Right atrium auricular region (tissue), 2 donors: Measurements from ENCODE around the gene CLEC18B. TPM values are rescaled to one million over a fixed set of nuclear protein-coding genes. Genes with fewer than 3 reads are reported as not detected.
"Not testable (repeated sequence)": the region's sequence is repeated elsewhere in the genome, so short reads cannot be mapped to it uniquely, and the experiment has no call there.

ENCODE experiments used
- DNase-seq: peaks from one replicate; pipeline ENCODE4 v3.0.0-alpha.2; 2019; ENCODE audit warnings: low spot score
- H3K27ac ChIP-seq, 2 donors: fragments of 200-600 bp; sonication (generic); 1 replicate in 1 of 2; 2 replicates in 1 of 2; pipeline ENCODE4 v1.5.1; 2016 to 2019
- H3K27me3 ChIP-seq, 2 donors: fragments of 200-600 bp; sonication (generic); one replicate each; pipeline versions ENCODE4 v1.5.1 to v1.6.0; 2017 to 2019
- H3K36me3 ChIP-seq: fragments of 200-600 bp; sonication (generic); one replicate; pipeline ENCODE4 v1.5.1; 2016
- H3K4me1 ChIP-seq, 2 donors: fragments of 200-600 bp; sonication (generic); one replicate each; pipeline versions ENCODE4 v1.5.1 to v1.6.0; 2017 to 2019
- H3K4me3 ChIP-seq, 2 donors: fragments of 200-600 bp; sonication (generic); 1 replicate in 1 of 2; 2 replicates in 1 of 2; pipeline ENCODE4 v1.5.1; 2017 to 2019; ENCODE audit warnings: mild to moderate bottlenecking in 1 of 2, moderate library complexity in 1 of 2
- H3K9me3 ChIP-seq, 2 donors: fragments of 200-600 bp; sonication (generic); one replicate each; pipeline ENCODE4 v1.5.1; 2019
- total RNA-seq, 2 donors: library from RNA; depleted of rRNA; stranded (reverse); fragments of >200 nt; gene quantifications; one replicate each; pipeline ENCODE4 v1.1.0, GENCODE V29; 2016
- TF ChIP-seq, protein P1 (sequence below), 2 donors: fragments of 200-600 bp; sonication (generic); IDR thresholded peaks; one replicate each; pipeline ENCODE4 v1.5.1; 2019; ENCODE audit warnings: antibody characterized with exemption in 2 of 2

The CLEC18B gene
- total RNA-seq, 2 donors from 2014 or later = not detected

DNA sequence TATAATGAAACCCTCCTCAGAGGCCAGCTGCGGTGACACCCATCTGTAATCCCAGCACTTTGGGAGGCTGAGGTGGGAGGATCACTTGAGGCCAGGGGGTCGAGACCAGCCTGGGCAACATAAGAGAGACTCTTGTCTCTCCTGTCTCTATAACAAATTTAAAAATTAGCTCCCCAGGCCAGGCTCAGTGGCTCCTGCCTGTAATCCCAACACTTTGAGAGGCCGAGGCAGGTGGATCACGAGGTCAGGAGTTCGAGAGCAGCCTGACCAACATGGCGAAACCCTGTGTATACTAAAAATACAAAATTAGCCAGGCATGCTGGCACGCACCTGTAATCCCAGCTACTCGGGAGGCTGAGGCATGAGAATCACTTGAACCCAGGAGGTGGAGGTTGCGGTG, 27.1 kb downstream of the CLEC18B start:
- H3K27ac ChIP-seq, H3K27me3 ChIP-seq, H3K4me3 ChIP-seq, H3K9me3 ChIP-seq, DNase-seq, H3K36me3 ChIP-seq: not testable (repeated sequence)
- peaks cover 0 to 15% of the 10 kb centered on the region in 2 donors for H3K4me1 ChIP-seq

DNA sequence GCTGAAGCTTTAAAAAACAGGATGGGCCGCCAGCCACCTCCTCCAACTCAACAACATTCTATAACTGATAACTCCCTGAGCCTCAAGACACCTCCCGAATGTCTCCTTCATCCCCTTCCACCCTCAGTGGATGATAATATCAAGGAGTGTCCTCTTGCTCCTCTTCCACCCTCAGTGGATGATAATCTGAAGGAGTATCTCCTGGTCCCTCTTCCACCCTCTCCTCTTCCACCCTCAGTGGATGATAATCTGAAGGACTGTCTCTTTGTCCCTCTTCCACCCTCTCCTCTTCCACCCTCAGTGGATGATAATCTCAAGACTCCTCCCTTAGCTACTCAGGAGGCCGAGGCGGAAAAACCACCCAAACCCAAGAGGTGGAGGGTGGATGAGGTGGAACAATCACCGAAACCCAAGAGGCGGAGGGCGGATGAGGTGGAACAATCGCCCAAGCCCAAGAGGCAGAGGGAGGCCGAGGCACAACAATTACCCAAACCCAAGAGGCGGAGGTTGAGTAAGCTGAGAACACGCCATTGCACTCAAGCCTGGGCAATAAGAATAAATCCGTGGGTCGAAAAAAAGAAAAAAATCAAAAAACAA, 29.7 kb downstream of the CLEC18B start:
- H3K27me3 ChIP-seq, H3K4me1 ChIP-seq, DNase-seq, H3K36me3 ChIP-seq, H3K9me3 ChIP-seq, H3K4me3 ChIP-seq, H3K27ac ChIP-seq: not testable (repeated sequence)

DNA sequence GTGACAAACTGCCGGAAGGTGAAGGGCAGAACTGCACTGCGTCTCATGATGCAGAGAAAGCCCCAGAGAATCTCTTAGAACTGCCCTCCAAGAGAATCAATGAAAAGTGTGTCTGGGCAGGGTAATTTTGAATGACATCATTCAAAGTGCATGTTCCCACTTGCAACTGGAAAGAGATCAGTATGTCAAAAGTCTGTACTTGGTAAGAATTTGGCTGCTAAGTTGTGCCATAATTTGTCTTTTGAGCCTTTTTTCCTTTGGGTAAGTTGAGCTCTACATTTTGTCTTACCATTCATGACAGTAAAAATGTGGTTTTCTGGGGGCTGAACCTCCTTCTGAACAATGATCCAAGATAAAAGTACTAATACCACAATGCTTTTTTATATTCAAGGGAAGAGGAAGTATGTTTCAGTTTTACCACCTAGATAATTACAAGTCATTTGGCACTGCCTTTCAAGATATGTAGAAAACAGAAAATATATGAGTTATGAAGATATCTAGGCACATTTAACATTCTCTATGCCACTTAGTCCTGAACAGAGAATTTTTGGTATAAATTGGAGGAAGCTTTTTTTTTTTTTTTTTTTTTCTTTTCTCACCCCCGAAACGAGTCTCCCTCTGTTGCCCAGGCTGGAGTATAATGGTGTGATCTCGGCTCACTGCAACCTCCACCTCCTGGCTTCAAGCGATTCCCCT, 38.8 kb downstream of the CLEC18B start:
- H3K36me3 ChIP-seq, H3K4me3 ChIP-seq, H3K27me3 ChIP-seq, H3K4me1 ChIP-seq, H3K9me3 ChIP-seq, H3K27ac ChIP-seq, DNase-seq: not testable (repeated sequence)

DNA sequence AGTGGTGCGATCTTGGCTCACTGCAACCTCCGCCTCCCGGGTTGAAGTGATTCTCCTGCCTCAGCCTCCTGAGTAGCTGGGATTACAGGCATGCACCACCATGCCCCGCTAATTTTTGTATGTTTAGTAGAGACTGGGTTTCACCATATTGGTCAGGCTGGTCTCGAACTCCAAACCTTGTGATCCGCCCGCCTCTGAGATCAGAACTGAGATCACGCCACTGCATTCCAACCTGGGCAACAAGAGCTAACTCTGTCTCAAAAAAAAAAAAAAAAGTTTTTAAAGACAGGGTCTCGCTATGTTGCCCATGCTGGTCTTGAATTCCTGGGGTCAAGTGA, 47.5 kb downstream of the CLEC18B start:
- not testable (repeated sequence) for H3K4me1 ChIP-seq, H3K9me3 ChIP-seq, H3K27ac ChIP-seq, DNase-seq, H3K4me3 ChIP-seq, H3K36me3 ChIP-seq, H3K27me3 ChIP-seq

DNA sequence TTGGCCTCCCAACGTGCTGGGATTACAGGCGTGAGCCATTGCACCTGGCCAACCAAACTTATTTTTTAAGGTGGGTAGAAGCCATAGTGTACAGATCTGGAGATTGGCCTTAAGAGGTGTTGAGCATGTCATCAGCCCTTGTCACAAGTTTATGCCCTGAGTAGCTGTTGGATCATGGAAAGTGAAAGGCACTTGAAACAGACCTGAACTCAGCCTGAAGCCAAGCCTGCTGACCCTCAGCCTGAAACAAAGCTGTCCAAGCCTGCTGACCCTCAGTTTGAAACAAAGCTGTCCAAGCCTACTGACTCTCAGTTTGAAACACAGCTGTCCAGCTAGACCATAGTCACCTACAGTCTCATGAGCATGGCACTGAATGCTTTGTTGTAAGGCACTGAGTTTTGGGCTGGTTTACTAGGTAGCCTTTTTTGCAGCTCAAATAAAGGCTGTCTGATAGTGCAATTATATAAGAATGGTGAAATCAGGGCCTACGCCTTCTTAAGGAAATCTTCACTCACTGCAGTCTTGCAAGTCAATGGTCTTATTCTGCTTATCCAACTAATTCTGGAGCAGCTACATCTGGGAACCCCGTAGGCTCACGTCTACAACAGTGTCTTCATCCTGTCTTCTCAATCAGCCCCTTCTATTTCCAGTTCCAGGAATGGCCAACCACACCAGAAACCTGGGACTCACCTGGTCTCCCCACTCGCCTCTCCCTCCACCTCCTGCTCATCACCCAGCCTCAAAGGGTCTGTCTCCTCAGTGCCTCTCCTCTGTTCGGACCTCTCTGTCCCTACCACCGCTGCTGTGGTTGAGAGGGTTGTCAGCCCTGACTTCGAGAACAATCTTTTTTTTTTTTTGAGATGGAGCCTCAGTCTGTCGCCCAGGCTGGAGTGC, 48.1 kb downstream of the CLEC18B start:
- no peak for DNase-seq
- H3K36me3 ChIP-seq = no peaks in the 10 kb centered on the region
- no peaks in the 10 kb centered on the region for H3K27me3 ChIP-seq
- H3K4me3 ChIP-seq = no peak overlapping the region
- TF ChIP-seq, protein P1, sequence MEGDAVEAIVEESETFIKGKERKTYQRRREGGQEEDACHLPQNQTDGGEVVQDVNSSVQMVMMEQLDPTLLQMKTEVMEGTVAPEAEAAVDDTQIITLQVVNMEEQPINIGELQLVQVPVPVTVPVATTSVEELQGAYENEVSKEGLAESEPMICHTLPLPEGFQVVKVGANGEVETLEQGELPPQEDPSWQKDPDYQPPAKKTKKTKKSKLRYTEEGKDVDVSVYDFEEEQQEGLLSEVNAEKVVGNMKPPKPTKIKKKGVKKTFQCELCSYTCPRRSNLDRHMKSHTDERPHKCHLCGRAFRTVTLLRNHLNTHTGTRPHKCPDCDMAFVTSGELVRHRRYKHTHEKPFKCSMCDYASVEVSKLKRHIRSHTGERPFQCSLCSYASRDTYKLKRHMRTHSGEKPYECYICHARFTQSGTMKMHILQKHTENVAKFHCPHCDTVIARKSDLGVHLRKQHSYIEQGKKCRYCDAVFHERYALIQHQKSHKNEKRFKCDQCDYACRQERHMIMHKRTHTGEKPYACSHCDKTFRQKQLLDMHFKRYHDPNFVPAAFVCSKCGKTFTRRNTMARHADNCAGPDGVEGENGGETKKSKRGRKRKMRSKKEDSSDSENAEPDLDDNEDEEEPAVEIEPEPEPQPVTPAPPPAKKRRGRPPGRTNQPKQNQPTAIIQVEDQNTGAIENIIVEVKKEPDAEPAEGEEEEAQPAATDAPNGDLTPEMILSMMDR (IDR thresholded peaks at IDR 0.05) = no peak
- peaks cover 0 to 5% of the 10 kb centered on the region in 2 donors for H3K4me1 ChIP-seq
- no peaks in the 10 kb centered on the region for H3K9me3 ChIP-seq
- H3K27ac ChIP-seq = no peak overlapping the region

DNA sequence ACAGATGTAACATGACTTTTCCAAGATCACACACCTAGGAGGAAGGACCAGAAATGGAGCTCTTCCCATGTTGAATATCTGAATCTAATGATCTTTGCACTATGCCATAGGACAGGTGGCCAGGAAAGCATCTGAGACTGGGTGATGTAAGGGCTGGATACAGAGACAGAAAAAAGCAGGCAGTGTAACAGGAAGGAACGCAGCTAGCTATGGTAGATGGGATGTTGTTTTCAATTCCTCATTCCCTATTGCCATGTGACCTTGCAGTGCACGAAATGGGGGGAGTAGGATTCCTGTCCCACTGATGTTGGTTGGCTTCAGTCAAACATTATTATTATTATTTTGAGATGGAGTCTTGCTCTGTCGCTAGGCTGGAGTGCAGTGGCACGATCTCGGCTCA, 48.9 kb downstream of the CLEC18B start:
- Histone ChIP-seq H3K9me3 (no peaks in the 10 kb centered on the region), H3K4me1 (peaks cover 0 to 6% of the 10 kb centered on the region in 2 donors), H3K36me3 (no peaks in the 10 kb centered on the region), H3K4me3 (no peak overlapping the region), H3K27ac (no peak overlapping the region), H3K27me3 (no peaks in the 10 kb centered on the region)
- TF ChIP-seq, protein P1 (IDR thresholded peaks at IDR 0.05) = no peak
- DNase-seq = no peak

DNA sequence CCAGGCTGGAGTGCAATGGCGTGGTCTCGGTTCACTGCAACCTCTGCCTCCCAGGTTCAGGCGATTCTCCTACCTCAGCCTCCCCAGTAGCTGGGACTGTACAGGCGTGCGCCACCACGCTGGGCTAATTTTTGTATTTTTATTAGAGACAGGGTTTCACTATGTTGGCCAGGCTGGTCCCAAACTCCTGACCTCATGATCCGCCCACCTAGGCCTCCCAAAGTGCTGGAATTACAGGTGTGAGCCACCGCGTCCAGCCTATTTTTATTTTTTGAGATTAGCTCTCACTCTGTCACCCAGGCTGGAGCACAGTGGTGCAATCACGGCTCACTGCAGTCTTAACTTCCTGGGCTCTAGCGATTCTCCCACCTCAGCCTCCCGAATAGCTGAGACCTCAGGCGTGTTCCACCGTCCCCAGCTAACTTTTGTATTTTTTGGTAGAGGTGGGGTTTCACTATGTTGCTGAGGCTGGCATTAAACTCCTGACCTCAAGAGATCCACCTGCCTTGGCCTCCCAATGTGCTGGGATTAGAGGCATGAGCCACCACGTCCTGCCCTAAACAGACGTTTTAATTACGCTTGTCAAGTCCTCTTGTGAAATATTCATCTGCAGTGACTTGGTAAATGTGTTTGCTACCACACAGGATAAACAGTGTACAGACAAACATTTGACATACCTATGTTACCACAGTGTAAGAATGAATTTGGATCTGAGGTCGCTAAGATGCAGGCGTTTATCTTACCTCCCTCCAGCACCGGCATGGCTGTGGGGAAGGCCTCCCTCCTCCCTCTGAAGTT, 50.7 kb downstream of the CLEC18B start:
- not testable (repeated sequence) for H3K4me3 ChIP-seq, DNase-seq, H3K9me3 ChIP-seq, H3K27ac ChIP-seq, H3K36me3 ChIP-seq, H3K27me3 ChIP-seq
- H3K4me1 ChIP-seq = peaks cover 0 to 14% of the 10 kb centered on the region in 2 donors

DNA sequence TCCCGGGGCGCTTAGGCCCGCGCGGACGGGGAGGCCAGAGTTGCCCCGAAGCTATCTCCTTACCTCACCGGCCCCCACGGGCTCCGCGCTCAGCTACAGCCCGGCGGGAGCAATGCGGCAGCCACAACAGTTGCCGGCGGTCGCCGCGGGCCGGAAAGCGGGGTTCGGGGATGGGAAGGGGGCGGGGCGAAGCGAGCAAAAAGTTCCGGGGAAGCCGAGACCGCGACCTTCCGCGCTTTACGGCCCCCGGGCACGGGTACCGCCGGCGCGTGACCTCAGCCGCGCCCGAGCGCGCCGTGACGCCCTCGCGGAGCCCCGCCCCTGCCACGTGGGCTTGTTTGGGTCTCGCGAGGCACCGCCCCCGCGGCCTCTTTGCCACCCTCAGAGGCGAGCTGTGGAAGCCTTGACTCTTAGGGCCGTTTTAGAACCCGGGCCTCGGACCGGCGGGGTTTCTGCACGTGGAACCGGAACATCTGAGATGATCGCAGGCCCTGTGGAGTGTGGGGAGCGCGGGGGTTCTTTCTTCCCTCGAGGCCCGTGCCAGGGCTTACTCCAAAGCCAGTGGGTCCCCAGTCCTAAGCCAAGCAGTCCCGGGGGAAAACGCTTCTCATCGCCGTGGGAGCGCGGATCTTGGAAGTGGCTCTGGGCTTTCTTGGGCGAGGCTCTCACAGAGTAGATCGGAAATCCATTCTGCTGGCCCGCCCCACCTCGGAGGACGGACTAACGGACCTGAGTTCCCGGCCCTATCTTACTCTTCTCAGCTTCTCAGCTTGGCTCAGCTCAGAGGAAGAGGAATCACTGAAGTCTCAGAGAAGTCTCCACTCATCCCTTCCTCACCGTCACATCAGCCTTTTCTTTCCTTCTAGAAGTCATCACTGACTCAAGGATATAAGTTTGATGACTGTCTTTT, 53.0 kb downstream of the CLEC18B start:
- Histone ChIP-seq H3K4me1 (peaks cover 0 to 14% of the 10 kb centered on the region in 2 donors), H3K27ac (peak overlapping the region; percentile 86 to 91), H3K4me3 (peak overlapping the region; percentile 71 to 76)
- H3K9me3 ChIP-seq, H3K27me3 ChIP-seq, H3K36me3 ChIP-seq: not testable (repeated sequence)
- DNase-seq = peak; percentile 96

DNA sequence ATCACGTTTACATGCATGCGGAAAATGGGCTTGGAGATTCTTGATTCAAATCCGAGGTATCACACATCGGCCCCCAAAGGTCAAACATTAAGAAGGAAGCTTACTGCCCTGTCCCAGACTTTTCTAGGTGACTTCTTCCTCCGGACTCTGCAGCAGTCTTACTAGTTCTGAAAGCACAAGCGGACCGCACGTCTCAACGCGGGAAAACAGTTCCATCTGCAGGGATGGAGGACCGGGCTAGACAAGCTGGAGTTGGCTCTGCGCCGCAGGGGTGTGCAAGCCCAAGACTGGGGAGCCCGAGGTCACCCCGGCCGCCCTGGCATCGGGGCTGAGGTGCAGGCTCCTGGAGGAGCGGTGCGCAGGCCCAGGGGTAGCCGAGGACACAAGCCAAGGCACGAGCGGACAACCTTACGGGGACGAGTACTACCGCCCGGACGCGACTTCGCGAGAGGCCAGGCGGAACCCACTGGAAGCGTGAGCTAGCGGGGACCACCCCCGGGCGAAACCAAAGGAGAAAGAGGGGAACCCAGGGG, 53.7 kb downstream of the CLEC18B start:
- H3K36me3 ChIP-seq, H3K27me3 ChIP-seq, DNase-seq, H3K9me3 ChIP-seq: not testable (repeated sequence)
- H3K27ac ChIP-seq = peak overlapping the region; percentile 86 to 91
- H3K4me1 ChIP-seq = peaks cover 0 to 15% of the 10 kb centered on the region in 2 donors
- peak overlapping the region; percentile 71 to 76 for H3K4me3 ChIP-seq

DNA sequence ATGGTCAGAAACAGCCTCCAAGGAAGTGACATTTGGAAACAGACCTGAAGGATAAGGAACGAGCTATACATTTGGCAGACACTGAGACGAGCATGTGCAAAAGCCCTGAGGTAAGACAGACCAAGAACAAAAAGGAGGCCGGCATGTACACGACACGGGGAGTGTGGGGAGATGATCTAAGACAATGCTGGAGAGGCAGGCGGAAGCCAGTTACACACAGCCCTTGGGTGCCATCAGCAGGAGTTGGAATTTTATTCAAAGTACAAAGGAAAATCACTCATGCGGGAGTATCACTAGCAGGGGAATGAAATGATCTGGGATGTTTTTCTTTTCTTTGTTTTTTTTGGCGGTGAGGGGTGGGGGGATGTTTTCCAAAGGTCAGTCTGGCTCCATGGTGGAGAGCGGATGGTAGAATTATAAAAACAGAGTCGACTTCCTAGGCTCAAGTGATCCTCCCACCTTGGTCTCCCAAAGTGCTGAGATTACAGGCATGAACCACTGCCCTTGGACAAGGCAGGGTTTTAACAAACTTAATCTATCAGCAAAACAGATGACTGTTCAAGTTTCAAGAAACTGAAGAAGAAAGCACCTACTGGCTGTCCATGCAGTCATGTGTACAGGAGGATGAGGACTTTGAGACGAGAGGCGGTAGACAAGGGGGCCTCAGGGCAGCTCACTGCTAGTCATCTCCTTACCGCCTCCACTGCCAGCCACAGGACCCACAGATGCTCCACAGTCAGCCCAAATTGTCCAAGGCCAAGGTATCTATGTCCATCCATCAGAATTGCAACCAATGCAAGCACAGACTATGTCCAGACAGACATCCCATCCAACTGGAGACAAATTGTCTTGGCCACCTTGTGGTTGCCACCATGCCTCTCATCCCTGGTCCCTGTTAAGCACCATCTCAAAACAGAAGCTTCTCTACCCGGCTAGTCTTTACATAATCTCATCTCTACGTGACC, 59.4 kb downstream of the CLEC18B start:
- H3K4me1 ChIP-seq, H3K27me3 ChIP-seq, H3K27ac ChIP-seq, H3K36me3 ChIP-seq, H3K4me3 ChIP-seq, DNase-seq, H3K9me3 ChIP-seq: not testable (repeated sequence)
